Anterior cingulate cortex (tissue), 58 donors: ENCODE results near the gene DCAKD.

Experiments
- DNase-seq, 58 donors: peaks; one replicate each; lab custom pipeline; 2025; lab: John Stamatoyannopoulos, UW

DCAKD gene

GRCh38 chr17:44979426-44979995, 71.9 kb downstream of the DCAKD start:
- peak in 6 of 58 donors; percentile 4 to 28 (median 14) for DNase-seq

DNA sequence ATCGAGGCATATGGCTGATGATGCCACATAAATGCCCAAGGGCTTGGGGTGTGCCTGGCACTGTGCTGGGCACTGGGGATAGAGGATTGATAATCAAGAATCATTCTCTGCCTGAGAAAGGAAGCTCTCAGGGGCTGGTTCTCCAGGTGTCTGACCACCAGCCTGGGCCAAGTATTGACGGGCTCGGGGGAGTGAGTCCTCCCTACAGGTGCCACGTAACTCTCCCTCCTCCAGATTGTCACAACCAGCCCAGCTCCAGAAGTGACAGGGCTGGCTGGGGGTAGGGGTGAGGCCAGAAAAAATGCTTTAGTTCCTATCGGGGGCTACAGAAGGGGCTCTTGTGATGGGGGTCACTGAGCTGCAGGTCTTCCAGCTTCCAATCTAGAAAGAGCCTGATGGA, 72.6 kb downstream of the DCAKD start:
- DNase-seq = no peak

GRCh38 chr17:44977814-44978550, 73.5 kb downstream of the DCAKD start:
- no peak for DNase-seq

DNA sequence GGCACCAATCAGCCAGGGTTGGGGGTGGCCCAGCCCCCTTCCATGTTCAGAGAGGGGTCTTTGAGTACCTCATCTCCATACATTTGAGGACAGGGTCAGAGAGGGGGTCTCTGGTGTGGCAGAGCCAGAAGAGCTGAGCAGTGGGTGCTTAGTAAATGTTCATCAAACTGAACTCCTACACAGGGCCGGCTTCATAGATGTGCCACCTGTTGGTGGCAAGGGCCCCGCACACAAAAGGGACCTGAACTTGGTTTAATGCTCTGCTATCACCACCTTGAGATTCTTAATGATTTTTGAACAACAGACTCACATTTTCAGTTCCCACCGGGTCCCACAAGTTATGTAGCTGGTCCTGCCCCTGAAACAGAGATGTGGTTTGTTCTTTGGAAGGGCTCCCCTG, 74.4 kb downstream of the DCAKD start:
- DNase-seq = no peak

GRCh38 chr17:44976206-44976605, 75.2 kb downstream of the DCAKD start:
- no peak for DNase-seq
